HepG2 (cell line): ENCODE data around the gene MVB12A. TPM values are rescaled to one million over a fixed set of nuclear protein-coding genes. Genes with fewer than 3 reads are reported as not detected.

ENCODE experiments used
- AGO2 ChIP-seq: fragments of 200-400 bp; formaldehyde crosslinking; optimal IDR thresholded peaks from 2 replicates; pipeline ENCODE3; 2017; ENCODE audit warnings: mild to moderate bottlenecking, low read depth, low read length, moderate library complexity
- ATF2 ChIP-seq: sonication (generic); formaldehyde crosslinking; IDR thresholded peaks from 2 replicates; pipeline ENCODE4 v1.4.0; 2020; ENCODE audit warnings: missing genetic modification reagents
- BATF2 ChIP-seq: sonication (generic); formaldehyde crosslinking; IDR thresholded peaks from 2 replicates; pipeline ENCODE4 v1.8.0; 2022; ENCODE audit warnings: mild to moderate bottlenecking, missing genetic modification reagents, moderate library complexity
- BCL3 ChIP-seq: sonication (generic); formaldehyde crosslinking; IDR thresholded peaks from 2 replicates; pipeline ENCODE4 v1.5.1; 2020; ENCODE audit warnings: mild to moderate bottlenecking, missing genetic modification reagents, moderate library complexity
- CTCF ChIP-seq: sonication (generic); formaldehyde crosslinking; IDR thresholded peaks from 2 replicates; pipeline ENCODE4 v1.5.0; 2020; ENCODE audit warnings: mild to moderate bottlenecking, missing genetic modification reagents, moderate library complexity
- EP300 ChIP-seq, 3 experiments: sonication (generic) in 1 of 3; formaldehyde crosslinking in 1 of 3; IDR thresholded peaks; 2 replicates each; pipeline versions ENCODE4 v1.5.1 to v1.6.1; 2011 to 2020; ENCODE audit warnings: low read depth in 2 of 3, low read length in 2 of 3, borderline replicate concordance in 1 of 3, improper control_type of control experiment in 1 of 3, mild to moderate bottlenecking in 1 of 3, missing genetic modification reagents in 1 of 3, moderate library complexity in 1 of 3
- ETV5 ChIP-seq: IDR thresholded peaks from 2 replicates; pipeline ENCODE4 v1.6.1; 2018; ENCODE audit warnings: missing biosample characterization, missing genetic modification reagents, inconsistent platforms, borderline replicate concordance
- HMGA1 ChIP-seq: sonication (generic); formaldehyde crosslinking; conservative IDR thresholded peaks from 2 replicates; pipeline ENCODE4 v1.4.0; 2020; ENCODE audit warnings: missing genetic modification reagents
- JDP2 ChIP-seq: sonication (generic); formaldehyde crosslinking; IDR thresholded peaks from 2 replicates; pipeline ENCODE4 v1.8.1; 2022; ENCODE audit warnings: missing genetic modification reagents, borderline replicate concordance
- MAX ChIP-seq: IDR thresholded peaks from 2 replicates; pipeline ENCODE4 v1.6.1; 2012; ENCODE audit warnings: inconsistent platforms
- MED8 ChIP-seq: sonication (generic); formaldehyde crosslinking; IDR thresholded peaks from 2 replicates; pipeline ENCODE4 v1.8.1; 2023; ENCODE audit warnings: mild to moderate bottlenecking, missing genetic modification reagents; ENCODE audit not compliant: insufficient replicate concordance
- NR2F2 ChIP-seq: IDR thresholded peaks from 2 replicates; pipeline ENCODE4 v1.6.1; 2012; ENCODE audit warnings: low read depth, inconsistent platforms, borderline replicate concordance
- PHF8 ChIP-seq: sonication (generic); formaldehyde crosslinking; IDR thresholded peaks from 2 replicates; pipeline ENCODE4 v1.5.0; 2020; ENCODE audit warnings: missing genetic modification reagents
- PLSCR1 ChIP-seq: sonication (generic); formaldehyde crosslinking; IDR thresholded peaks from 2 replicates; pipeline ENCODE4 v1.5.0; 2020; ENCODE audit warnings: missing genetic modification reagents, mild to moderate bottlenecking, borderline replicate concordance
- POGK ChIP-seq: sonication (generic); formaldehyde crosslinking; conservative IDR thresholded peaks from 2 replicates; pipeline ENCODE4 v1.8.0; 2022; ENCODE audit warnings: mild to moderate bottlenecking, moderate library complexity, missing genetic modification reagents
- SMARCE1 ChIP-seq: fragments of 450-650 bp; IDR thresholded peaks from 2 replicates; pipeline ENCODE4 v1.6.1; 2017; ENCODE audit warnings: borderline replicate concordance
- ZBTB7B ChIP-seq: sonication (generic); formaldehyde crosslinking; IDR thresholded peaks from 2 replicates; pipeline ENCODE4 v1.4.0; 2020; ENCODE audit warnings: missing genetic modification reagents
- ZNF17 ChIP-seq: sonication (generic); formaldehyde crosslinking; IDR thresholded peaks from 2 replicates; pipeline ENCODE4 v1.5.0; 2020; ENCODE audit warnings: mild to moderate bottlenecking, missing genetic modification reagents
- ZNF205 ChIP-seq: IDR thresholded peaks from 2 replicates; pipeline ENCODE4 v1.6.1; 2018; ENCODE audit warnings: missing biosample characterization, missing genetic modification reagents
- ZNF224 ChIP-seq: sonication (generic); formaldehyde crosslinking; IDR thresholded peaks from 2 replicates; pipeline ENCODE4 v1.5.0; 2020; ENCODE audit warnings: mild to moderate bottlenecking, missing genetic modification reagents
- ZNF263 ChIP-seq: sonication (generic); formaldehyde crosslinking; IDR thresholded peaks from 2 replicates; pipeline ENCODE4 v1.4.0; 2020; ENCODE audit warnings: missing genetic modification reagents
- ZNF441 ChIP-seq: sonication (generic); formaldehyde crosslinking; IDR thresholded peaks from 2 replicates; pipeline ENCODE4 v1.7.0; 2021; ENCODE audit warnings: missing genetic modification reagents, borderline replicate concordance
- polyA plus RNA-seq, 8 experiments: library from polyadenylated mRNA; depleted of rRNA in 3 of 8; stranded (reverse) in 7 of 8; unstranded in 1 of 8; fragments of >200 nt; fragmentation: Illumina TruSeq in 4 of 8; extraction: Trizol in 4 of 8; gene quantifications; 2 replicates each; pipeline versions ENCODE4 v1.2.1 to v1.2.3, GENCODE V29; 2011 to 2016; ENCODE audit warnings: low read depth in 4 of 8, missing spikeins in 1 of 8, mixed read lengths in 1 of 8; ENCODE audit not compliant: insufficient read depth in 1 of 8
- total RNA-seq, 5 experiments: library from RNA; depleted of rRNA; stranded (reverse); fragments of >200 nt; fragmentation: Illumina TruSeq; extraction: Trizol; gene quantifications; 2 replicates each; pipeline ENCODE4 v1.2.3, GENCODE V29; 2016; ENCODE audit warnings: low read depth in 1 of 5

MVB12A gene
- total and polyA plus RNA-seq, 2 of the 13 experiments (the other 11 are each of a cell fraction or from before 2014, with no cell fraction given), result 35.7 to 36.1 TPM

GRCh38 chr19:17469481-17470067 lies 49.7 kb downstream of the MVB12A start (continued):
- no peak for TF ChIP-seq ZNF263 (CRISPR knock-in tag)
- TF ChIP-seq ZNF17 (CRISPR knock-in tag), result no peak
- TF ChIP-seq SMARCE1, result no peak
- no peak for TF ChIP-seq ZNF205
- no peak for TF ChIP-seq BCL3 (CRISPR knock-in tag)
- TF ChIP-seq NR2F2, result no peak
- no peak for TF ChIP-seq HMGA1 (CRISPR knock-in tag)
- no peak for TF ChIP-seq ZNF224
- no peak for TF ChIP-seq ATF2 (CRISPR knock-in tag)
- no peak for TF ChIP-seq EP300 (IDR thresholded peaks at IDR 0.05; ENCODE audit: low read depth in 2 of 2, low read length in 2 of 2)
- TF ChIP-seq EP300 (CRISPR knock-in tag; IDR thresholded peaks at IDR 0.05; ENCODE audit: borderline replicate concordance), result no peak
- TF ChIP-seq POGK (CRISPR knock-in tag), result peak; percentile 47; the same call in 1 of the 2 replicates
- peak; percentile 50 for TF ChIP-seq PHF8
- no peak for TF ChIP-seq ZNF441 (CRISPR knock-in tag)
- TF ChIP-seq ETV5, result peak; percentile 23; the same call in 1 of the 2 replicates
- no peak for TF ChIP-seq PLSCR1 (CRISPR knock-in tag)
- TF ChIP-seq ZBTB7B (CRISPR knock-in tag), result no peak
- no peak for TF ChIP-seq JDP2 (CRISPR knock-in tag)
- no peak for TF ChIP-seq AGO2
- TF ChIP-seq MAX, result peak; percentile 59
- peak; percentile 7; the same call in 1 of the 2 replicates for TF ChIP-seq CTCF (CRISPR knock-in tag)
- TF ChIP-seq MED8 (CRISPR knock-in tag), result no peak
- no peak for TF ChIP-seq BATF2
